Astrocyte (in vitro differentiated cells and primary cell): ENCODE measurements around the gene LRRFIP1. TPM values are rescaled to one million over a fixed set of nuclear protein-coding genes. Genes with fewer than 3 reads are reported as not detected.

Source experiments
- DNase-seq: peaks from one replicate; pipeline ENCODE4 v3.0.0-alpha.2; 2010; ENCODE audit warnings: low read depth
- FAIRE-seq: peaks from 2 replicates; lab custom pipeline; 2011; peaks lifted over from hg19 to GRCh38; lab: Jason Lieb, UNC
- H2AFZ ChIP-seq: 2 replicates; pipeline ENCODE4 v1.6.0; 2012; ENCODE audit warnings: low read depth, low read length, inconsistent platforms
- H3K27ac ChIP-seq: 2 replicates; pipeline ENCODE4 v1.5.1; 2011; ENCODE audit warnings: low read depth, low read length, inconsistent platforms
- H3K27me3 ChIP-seq: 2 replicates; pipeline ENCODE4 v1.6.0; 2011; ENCODE audit warnings: low read length, inconsistent platforms; ENCODE audit not compliant: insufficient read depth
- H3K36me3 ChIP-seq: 2 replicates; pipeline ENCODE4 v1.5.1; 2011; ENCODE audit warnings: low read length, inconsistent platforms; ENCODE audit not compliant: insufficient read depth
- H3K4me1 ChIP-seq: 2 replicates; pipeline ENCODE4 v1.5.1; 2011; ENCODE audit warnings: low read length, inconsistent platforms; ENCODE audit not compliant: insufficient read depth
- H3K4me2 ChIP-seq: 2 replicates; pipeline ENCODE4 v1.6.0; 2012; ENCODE audit warnings: low read length, inconsistent platforms
- H3K4me3 ChIP-seq: 2 replicates; pipeline ENCODE4 v1.5.1; 2011; ENCODE audit warnings: low read depth, mild to moderate bottlenecking, low read length, inconsistent platforms; ENCODE audit not compliant: insufficient read depth
- H3K79me2 ChIP-seq: 2 replicates; pipeline ENCODE4 v1.6.0; 2012; ENCODE audit warnings: mild to moderate bottlenecking, low read length, inconsistent platforms; ENCODE audit not compliant: insufficient read depth
- H3K9ac ChIP-seq: 2 replicates; pipeline ENCODE4 v1.6.0; 2012; ENCODE audit warnings: mild to moderate bottlenecking, low read length, inconsistent platforms
- H3K9me3 ChIP-seq: 2 replicates; pipeline ENCODE4 v1.5.1; 2012; ENCODE audit warnings: low read depth, mild to moderate bottlenecking, low read length, inconsistent platforms; ENCODE audit not compliant: insufficient read depth
- H4K20me1 ChIP-seq: 2 replicates; pipeline ENCODE4 v1.6.0; 2012; ENCODE audit warnings: low read length, inconsistent platforms; ENCODE audit not compliant: insufficient read depth
- H3K27ac Mint-ChIP-seq: one replicate; pipeline ENCODE4 v1.8.0; 2021; ENCODE audit warnings: mild to moderate bottlenecking, mixed read lengths; ENCODE audit not compliant: unreplicated experiment
- H3K27me3 Mint-ChIP-seq: one replicate; pipeline ENCODE4 v1.8.0; 2021; ENCODE audit warnings: low read depth, mixed read lengths; ENCODE audit not compliant: unreplicated experiment
- H3K36me3 Mint-ChIP-seq: one replicate; pipeline ENCODE4 v1.8.0; 2021; ENCODE audit warnings: low read depth, mixed read lengths; ENCODE audit not compliant: unreplicated experiment
- H3K4me1 Mint-ChIP-seq: one replicate; pipeline ENCODE4 v1.8.0; 2021; ENCODE audit warnings: low read depth, mixed read lengths; ENCODE audit not compliant: unreplicated experiment
- H3K4me3 Mint-ChIP-seq: one replicate; pipeline ENCODE4 v1.8.0; 2021; ENCODE audit warnings: mild to moderate bottlenecking, moderate library complexity, mixed read lengths; ENCODE audit not compliant: unreplicated experiment
- H3K9me3 Mint-ChIP-seq: one replicate; pipeline ENCODE4 v1.8.0; 2021; ENCODE audit warnings: mild to moderate bottlenecking, mixed read lengths; ENCODE audit not compliant: unreplicated experiment
- CTCF ChIP-seq: IDR thresholded peaks from 2 replicates; pipeline ENCODE4 v1.5.1; 2011; ENCODE audit warnings: low read depth, mild to moderate bottlenecking, inconsistent platforms, low read length, moderate library complexity; ENCODE audit not compliant: insufficient read depth
- EZH2 ChIP-seq: IDR thresholded peaks from 2 replicates; pipeline ENCODE4 v1.6.1; 2012; ENCODE audit warnings: mild to moderate bottlenecking, low read length, inconsistent platforms; ENCODE audit not compliant: insufficient read depth
- total RNA-seq: library from RNA; stranded (reverse); gene quantifications from 2 replicates; pipeline ENCODE4 v1.2.1, GENCODE V29; 2021

The LRRFIP1 gene
- total RNA-seq, 1 donor from 2014 or later, result 83.3 TPM

GRCh38 chr2:237732790-237733381 is 105.5 kb downstream of the LRRFIP1 start:
- FAIRE-seq (no peak), DNase-seq (peak; percentile 24)
- H3K79me2 ChIP-seq, result peaks cover 87% of the 10 kb centered on the region
- Mint-ChIP-seq H3K27ac (peak overlapping the region; percentile 86), H3K36me3 (peaks cover 17% of the 10 kb centered on the region), H3K4me1 (peaks cover 35% of the 10 kb centered on the region), H3K4me3 (no peak overlapping the region), H3K27me3 (no peaks in the 10 kb centered on the region), H3K9me3 (no peaks in the 10 kb centered on the region)
- H3K4me3 ChIP-seq, result no peak overlapping the region
- peaks cover 34% of the 10 kb centered on the region for H3K4me1 ChIP-seq
- H3K9ac ChIP-seq, result peak overlapping the region; percentile 41
- no peak for TF ChIP-seq CTCF
- TF ChIP-seq EZH2, result no peak
- no peaks in the 10 kb centered on the region for H3K27me3 ChIP-seq
- peaks cover 11% of the 10 kb centered on the region for H3K36me3 ChIP-seq
- H4K20me1 ChIP-seq, result peaks cover 58% of the 10 kb centered on the region
- no peak overlapping the region for H2AFZ ChIP-seq
- no peak overlapping the region for H3K27ac ChIP-seq
- H3K9me3 ChIP-seq, result no peaks in the 10 kb centered on the region
- H3K4me2 ChIP-seq, result peak overlapping the region; percentile 29

- DNase-seq, result no peak
- H3K36me3 ChIP-seq, result peaks cover 12% of the 10 kb centered on the region
- no peak overlapping the region for H3K4me3 ChIP-seq
- peak overlapping the region; percentile 29 for H3K4me2 ChIP-seq
- H3K27me3 ChIP-seq, result no peaks in the 10 kb centered on the region
- no peaks in the 10 kb centered on the region for H3K9me3 Mint-ChIP-seq
- peaks cover 18% of the 10 kb centered on the region for H3K36me3 Mint-ChIP-seq
- H4K20me1 ChIP-seq, result peaks cover 65% of the 10 kb centered on the region
- H2AFZ ChIP-seq, result no peak overlapping the region
- no peak overlapping the region for H3K27ac Mint-ChIP-seq
- TF ChIP-seq CTCF (no peak), EZH2 (no peak)
- peaks cover 89% of the 10 kb centered on the region for H3K79me2 ChIP-seq
- H3K4me1 Mint-ChIP-seq, result peaks cover 30% of the 10 kb centered on the region
- no peak overlapping the region for H3K4me3 Mint-ChIP-seq
- FAIRE-seq, result no peak
- no peaks in the 10 kb centered on the region for H3K27me3 Mint-ChIP-seq
- H3K9me3 ChIP-seq, result no peaks in the 10 kb centered on the region
- H3K27ac ChIP-seq, result no peak overlapping the region
- H3K4me1 ChIP-seq, result peaks cover 34% of the 10 kb centered on the region
- H3K9ac ChIP-seq, result peak overlapping the region; percentile 41
Measured at GRCh38 chr2:237733677-237734300, 106.4 kb downstream of the LRRFIP1 start.
